OCI-LY1 (cell line): ENCODE data around the gene CHADL.
"Not testable (repeated sequence)": the region's sequence is repeated elsewhere in the genome, so short reads cannot be mapped to it uniquely, and the experiment has no call there.

Source experiments
- H2AFZ ChIP-seq: fragments of 200-600 bp; sonication (generic), shearing (Covaris generic); 2 replicates; pipeline ENCODE4 v1.6.0; 2014; ENCODE audit warnings: antibody characterized with exemption, mild to moderate bottlenecking, low read length
- H3F3A ChIP-seq: fragments of 200-600 bp; sonication (generic), shearing (Covaris generic); 2 replicates; pipeline ENCODE4 v1.6.0; 2014; ENCODE audit warnings: mild to moderate bottlenecking, antibody characterized with exemption, low read length, moderate library complexity; ENCODE audit not compliant: insufficient read depth
- H3K27ac ChIP-seq: fragments of 200-600 bp; sonication (generic); 2 replicates; pipeline ENCODE4 v1.5.1; 2014; ENCODE audit warnings: low read length, mixed run types, mild to moderate bottlenecking, low read depth; ENCODE audit not compliant: poor library complexity, severe bottlenecking
- H3K27me3 ChIP-seq: fragments of 200-600 bp; sonication (generic); 2 replicates; pipeline ENCODE4 v1.6.0; 2014; ENCODE audit warnings: antibody characterized with exemption, mild to moderate bottlenecking, low read length, moderate library complexity; ENCODE audit not compliant: insufficient read depth
- H3K36me3 ChIP-seq: fragments of 200-600 bp; sonication (generic); 2 replicates; pipeline ENCODE4 v1.6.1; 2014; ENCODE audit warnings: mild to moderate bottlenecking, antibody characterized with exemption, low read length, moderate library complexity, mixed read lengths; ENCODE audit not compliant: insufficient read depth
- H3K4me1 ChIP-seq: fragments of 200-600 bp; sonication (generic); 2 replicates; pipeline ENCODE4 v1.5.1; 2014; ENCODE audit warnings: mild to moderate bottlenecking, low read length, moderate library complexity; ENCODE audit not compliant: insufficient read depth, severe bottlenecking
- H3K4me2 ChIP-seq: fragments of 200-600 bp; sonication (generic), shearing (Covaris generic); 2 replicates; pipeline ENCODE4 v1.6.1; 2014; ENCODE audit warnings: low read length
- H3K4me3 ChIP-seq: fragments of 200-600 bp; sonication (generic); 2 replicates; pipeline ENCODE4 v1.5.1; 2014; ENCODE audit warnings: low read length, low read depth, mild to moderate bottlenecking, mixed read lengths; ENCODE audit not compliant: poor library complexity, severe bottlenecking
- H3K79me2 ChIP-seq: fragments of 200-600 bp; shearing (Covaris generic); 2 replicates; pipeline ENCODE4 v1.6.1; 2016; ENCODE audit warnings: mixed run types, low read length, mixed read lengths; ENCODE audit not compliant: insufficient read depth
- H3K9ac ChIP-seq: fragments of 200-600 bp; sonication (generic), shearing (Covaris generic); 2 replicates; pipeline ENCODE4 v1.6.1; 2014; ENCODE audit warnings: mild to moderate bottlenecking, low read length, mixed read lengths
- H3K9me2 ChIP-seq: fragments of 200-600 bp; sonication (generic), shearing (Covaris generic); 2 replicates; pipeline ENCODE4 v1.6.1; 2014; ENCODE audit warnings: low read depth, mild to moderate bottlenecking, low read length, mixed read lengths
- H3K9me3 ChIP-seq: fragments of 200-600 bp; shearing (Covaris generic); 2 replicates; pipeline ENCODE4 v1.6.1; 2014; ENCODE audit warnings: low read length, mixed read lengths
- H4K20me1 ChIP-seq: fragments of 200-600 bp; sonication (generic), shearing (Covaris generic); 2 replicates; pipeline ENCODE4 v1.6.0; 2016; ENCODE audit warnings: mild to moderate bottlenecking, low read length; ENCODE audit not compliant: insufficient read depth
- EZH2 ChIP-seq: fragments of 200-600 bp; sonication (generic), shearing (Covaris generic); IDR thresholded peaks from 2 replicates; pipeline ENCODE4 v1.8.0; 2017; ENCODE audit warnings: borderline replicate concordance, mixed run types, mild to moderate bottlenecking, antibody characterized with exemption, low read length, moderate library complexity, mixed read lengths
- TF ChIP-seq, protein P1 (sequence below): fragments of 200-600 bp; sonication (generic), shearing (Covaris generic); IDR thresholded peaks from 2 replicates; pipeline ENCODE4 v1.5.1; 2017; ENCODE audit warnings: mild to moderate bottlenecking, antibody characterized with exemption, low read length, moderate library complexity, mixed read lengths

CHADL gene

DNA sequence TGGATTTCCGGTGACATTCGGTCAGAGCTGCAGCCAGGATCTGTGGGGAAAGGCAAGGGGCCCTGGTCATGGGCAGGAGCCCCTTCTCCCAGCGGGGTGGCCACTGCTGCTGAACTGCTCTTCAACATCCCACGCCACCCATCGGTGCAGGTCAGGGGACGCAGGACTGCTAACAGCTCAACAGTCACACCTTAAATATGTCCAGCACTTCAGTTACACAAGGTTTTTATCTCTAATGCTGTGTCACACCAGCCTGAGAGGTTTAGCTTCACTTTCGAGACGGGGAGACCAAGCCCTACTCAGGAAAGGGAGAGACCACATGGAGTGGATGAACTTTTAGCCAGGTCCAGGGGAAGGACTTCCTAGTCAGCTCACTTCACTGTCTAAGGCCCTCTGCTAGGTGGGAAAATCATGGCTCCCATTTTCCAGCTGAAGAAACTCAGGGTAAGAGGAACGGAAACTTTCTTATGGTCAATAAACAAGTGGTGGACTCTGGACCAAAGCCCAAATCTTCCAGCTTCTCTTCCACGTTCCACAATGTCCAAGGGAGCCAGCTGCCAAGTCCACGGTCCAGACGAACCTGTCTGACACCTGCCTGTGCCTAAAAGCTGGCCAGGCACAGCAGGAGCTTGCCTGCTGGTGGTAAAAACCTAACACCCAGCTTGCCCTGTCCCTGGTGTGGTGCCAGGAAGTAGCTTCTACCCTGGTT, 21.0 kb upstream of the CHADL start:
- no peak overlapping the region for H2AFZ ChIP-seq
- no peaks in the 10 kb centered on the region for H4K20me1 ChIP-seq
- no peak overlapping the region for H3K4me2 ChIP-seq
- no peaks in the 10 kb centered on the region for H3K9me3 ChIP-seq
- H3K4me3 ChIP-seq, result no peak overlapping the region
- no peak overlapping the region for H3K9ac ChIP-seq
- no peak overlapping the region for H3K27ac ChIP-seq
- H3K79me2 ChIP-seq, result no peaks in the 10 kb centered on the region
- H3K36me3 ChIP-seq, result peaks cover 98% of the 10 kb centered on the region
- no peaks in the 10 kb centered on the region for H3K9me2 ChIP-seq
- H3K4me1 ChIP-seq, result no peaks in the 10 kb centered on the region
- no peak for TF ChIP-seq EZH2
- TF ChIP-seq, protein P1, sequence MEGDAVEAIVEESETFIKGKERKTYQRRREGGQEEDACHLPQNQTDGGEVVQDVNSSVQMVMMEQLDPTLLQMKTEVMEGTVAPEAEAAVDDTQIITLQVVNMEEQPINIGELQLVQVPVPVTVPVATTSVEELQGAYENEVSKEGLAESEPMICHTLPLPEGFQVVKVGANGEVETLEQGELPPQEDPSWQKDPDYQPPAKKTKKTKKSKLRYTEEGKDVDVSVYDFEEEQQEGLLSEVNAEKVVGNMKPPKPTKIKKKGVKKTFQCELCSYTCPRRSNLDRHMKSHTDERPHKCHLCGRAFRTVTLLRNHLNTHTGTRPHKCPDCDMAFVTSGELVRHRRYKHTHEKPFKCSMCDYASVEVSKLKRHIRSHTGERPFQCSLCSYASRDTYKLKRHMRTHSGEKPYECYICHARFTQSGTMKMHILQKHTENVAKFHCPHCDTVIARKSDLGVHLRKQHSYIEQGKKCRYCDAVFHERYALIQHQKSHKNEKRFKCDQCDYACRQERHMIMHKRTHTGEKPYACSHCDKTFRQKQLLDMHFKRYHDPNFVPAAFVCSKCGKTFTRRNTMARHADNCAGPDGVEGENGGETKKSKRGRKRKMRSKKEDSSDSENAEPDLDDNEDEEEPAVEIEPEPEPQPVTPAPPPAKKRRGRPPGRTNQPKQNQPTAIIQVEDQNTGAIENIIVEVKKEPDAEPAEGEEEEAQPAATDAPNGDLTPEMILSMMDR, result no peak
- no peaks in the 10 kb centered on the region for H3F3A ChIP-seq
- no peaks in the 10 kb centered on the region for H3K27me3 ChIP-seq

DNA sequence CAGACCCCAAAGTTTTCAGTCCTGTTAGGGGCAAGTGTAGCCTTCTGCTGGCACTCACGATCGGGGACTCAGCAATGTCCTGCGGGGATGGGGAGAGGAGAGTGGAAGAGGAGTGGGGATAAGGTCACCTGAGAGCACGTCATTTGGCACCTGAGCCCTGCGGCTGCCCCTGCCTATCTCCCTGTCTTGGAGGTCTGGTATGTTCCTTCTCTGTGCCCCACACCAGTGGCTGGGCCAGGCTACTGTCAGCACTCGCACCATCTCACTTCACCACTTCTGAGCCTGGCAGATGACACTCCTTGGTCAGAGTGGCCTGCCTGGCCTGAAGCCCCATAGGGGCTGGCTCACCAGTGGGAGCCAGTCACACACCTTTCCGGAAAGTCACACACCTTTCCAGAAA, 20.1 kb upstream of the CHADL start:
- H3K9me3 ChIP-seq, result no peaks in the 10 kb centered on the region
- H4K20me1 ChIP-seq, result no peaks in the 10 kb centered on the region
- H3F3A ChIP-seq, result no peaks in the 10 kb centered on the region
- H3K4me3 ChIP-seq, result no peak overlapping the region
- H3K27ac ChIP-seq, result no peak overlapping the region
- no peak overlapping the region for H3K4me2 ChIP-seq
- peaks cover 99% of the 10 kb centered on the region for H3K36me3 ChIP-seq
- H3K4me1 ChIP-seq, result no peaks in the 10 kb centered on the region
- H3K79me2 ChIP-seq, result no peaks in the 10 kb centered on the region
- no peak overlapping the region for H2AFZ ChIP-seq
- no peaks in the 10 kb centered on the region for H3K27me3 ChIP-seq
- TF ChIP-seq, protein P1, result no peak
- TF ChIP-seq EZH2, result no peak
- H3K9ac ChIP-seq, result no peak overlapping the region
- no peaks in the 10 kb centered on the region for H3K9me2 ChIP-seq

DNA sequence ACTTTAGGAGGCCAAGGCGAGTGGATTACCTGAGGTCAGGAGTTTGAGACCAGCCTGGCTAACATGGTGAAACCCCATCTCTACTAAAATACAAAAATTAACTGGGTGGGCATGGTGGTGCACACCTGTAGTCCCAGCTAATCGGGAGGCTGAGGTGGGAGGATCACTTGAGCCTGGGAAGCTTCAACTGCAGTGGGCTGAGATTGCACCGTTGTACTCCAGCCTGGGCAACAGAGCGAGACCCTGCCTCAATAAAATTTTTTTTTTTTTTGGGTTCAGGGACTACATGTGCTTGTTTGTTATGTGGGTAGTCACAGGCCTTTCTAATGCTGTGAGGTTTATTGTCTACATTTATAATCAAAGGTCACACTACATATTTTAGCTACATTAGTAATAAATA, 19.0 kb upstream of the CHADL start:
- not testable (repeated sequence) for H2AFZ ChIP-seq, H3K9ac ChIP-seq, H4K20me1 ChIP-seq, H3K27ac ChIP-seq, H3K9me3 ChIP-seq, H3K4me2 ChIP-seq, H3K9me2 ChIP-seq, H3F3A ChIP-seq, H3K79me2 ChIP-seq, H3K4me1 ChIP-seq, H3K27me3 ChIP-seq, H3K4me3 ChIP-seq
- peaks cover 99% of the 10 kb centered on the region for H3K36me3 ChIP-seq

DNA sequence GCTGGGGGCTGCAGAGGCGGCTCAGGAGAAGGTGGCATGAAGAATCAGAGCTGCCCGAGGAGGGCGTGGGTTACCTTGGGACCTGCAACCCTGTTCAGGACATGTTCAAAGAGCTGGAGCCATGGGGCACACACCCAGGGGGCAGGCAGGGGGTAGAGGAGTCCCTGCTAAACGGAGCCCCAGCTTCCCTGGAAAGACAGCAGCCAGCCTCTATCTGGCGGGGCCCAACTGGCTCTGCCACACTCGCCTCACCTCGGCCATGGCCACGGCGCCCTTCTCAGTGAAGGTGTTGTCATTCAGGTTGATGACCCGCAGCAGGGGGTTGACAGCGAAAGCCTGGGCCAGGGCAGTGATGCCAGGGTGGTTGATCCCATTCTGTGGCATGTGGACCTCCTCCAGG, 17.0 kb upstream of the CHADL start:
- Histone ChIP-seq H2AFZ (no peak overlapping the region), H3K9me3 (no peaks in the 10 kb centered on the region), H3F3A (no peaks in the 10 kb centered on the region), H3K9ac (no peak overlapping the region), H3K27ac (no peak overlapping the region), H4K20me1 (no peaks in the 10 kb centered on the region), H3K79me2 (no peaks in the 10 kb centered on the region), H3K27me3 (no peaks in the 10 kb centered on the region), H3K4me3 (no peak overlapping the region), H3K9me2 (no peaks in the 10 kb centered on the region), H3K36me3 (peaks cover 97% of the 10 kb centered on the region), H3K4me1 (no peaks in the 10 kb centered on the region), H3K4me2 (no peak overlapping the region)
- TF ChIP-seq, protein P1, result no peak
- TF ChIP-seq EZH2, result no peak
